GM21390 (cell line): Measurements from ENCODE around the gene TCP10L.
"Not testable (repeated sequence)": the region's sequence is repeated elsewhere in the genome, so short reads cannot be mapped to it uniquely, and the experiment has no call there.

Source experiments
- ATAC-seq: cut with Tn5 transposase; IDR thresholded peaks from one replicate; pipeline ENCODE4 v1.9.1; 2021; ENCODE audit not compliant: unreplicated experiment

Gene TCP10L

GRCh38 chr21:32587120-32587519, 1.8 kb upstream of the TCP10L start:
- no peak for ATAC-seq

GRCh38 chr21:32585970-32586369, 647 bp upstream of the TCP10L start:
- no peak for ATAC-seq

- no peak for ATAC-seq
Measured at GRCh38 chr21:32584472-32584871, 851 bp downstream of the TCP10L start.

- no peak for ATAC-seq
Measured at GRCh38 chr21:32581732-32582131, 3.6 kb downstream of the TCP10L start.

- no peak for ATAC-seq
Measured at GRCh38 chr21:32580949-32581348, 4.4 kb downstream of the TCP10L start.

DNA sequence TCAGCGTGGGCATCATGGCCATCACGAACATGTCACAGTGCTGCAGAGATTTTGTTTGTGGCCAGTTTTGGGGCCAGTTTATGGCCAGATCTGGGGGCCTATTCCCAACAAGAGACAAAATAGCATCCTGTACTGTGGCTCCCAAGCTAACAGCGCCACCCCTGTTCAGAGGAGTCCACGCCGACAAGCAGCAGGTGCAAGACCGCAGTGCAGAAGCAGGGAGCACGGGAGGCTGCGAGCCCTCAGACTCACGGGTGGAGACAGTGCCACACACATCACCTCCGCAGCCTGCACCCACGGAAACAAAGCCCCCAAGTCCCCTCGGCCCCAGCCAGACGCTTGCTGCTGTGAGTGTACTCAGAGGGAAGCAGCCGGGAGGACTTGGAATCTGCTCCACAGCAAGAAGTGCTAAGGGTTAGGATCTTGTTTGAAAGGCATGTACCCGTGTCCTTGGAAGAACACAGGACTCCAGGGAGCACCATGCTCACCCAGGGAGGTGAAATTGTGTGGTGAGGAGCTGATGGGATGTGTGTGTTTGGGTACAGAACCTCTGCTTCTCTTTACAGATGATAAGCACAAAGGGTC, 7.1 kb downstream of the TCP10L start:
- no peak for ATAC-seq

GRCh38 chr21:32576011-32576410, 9.3 kb downstream of the TCP10L start:
- no peak for ATAC-seq

- no peak for ATAC-seq
Measured at GRCh38 chr21:32574946-32575925, 10.1 kb downstream of the TCP10L start.

DNA sequence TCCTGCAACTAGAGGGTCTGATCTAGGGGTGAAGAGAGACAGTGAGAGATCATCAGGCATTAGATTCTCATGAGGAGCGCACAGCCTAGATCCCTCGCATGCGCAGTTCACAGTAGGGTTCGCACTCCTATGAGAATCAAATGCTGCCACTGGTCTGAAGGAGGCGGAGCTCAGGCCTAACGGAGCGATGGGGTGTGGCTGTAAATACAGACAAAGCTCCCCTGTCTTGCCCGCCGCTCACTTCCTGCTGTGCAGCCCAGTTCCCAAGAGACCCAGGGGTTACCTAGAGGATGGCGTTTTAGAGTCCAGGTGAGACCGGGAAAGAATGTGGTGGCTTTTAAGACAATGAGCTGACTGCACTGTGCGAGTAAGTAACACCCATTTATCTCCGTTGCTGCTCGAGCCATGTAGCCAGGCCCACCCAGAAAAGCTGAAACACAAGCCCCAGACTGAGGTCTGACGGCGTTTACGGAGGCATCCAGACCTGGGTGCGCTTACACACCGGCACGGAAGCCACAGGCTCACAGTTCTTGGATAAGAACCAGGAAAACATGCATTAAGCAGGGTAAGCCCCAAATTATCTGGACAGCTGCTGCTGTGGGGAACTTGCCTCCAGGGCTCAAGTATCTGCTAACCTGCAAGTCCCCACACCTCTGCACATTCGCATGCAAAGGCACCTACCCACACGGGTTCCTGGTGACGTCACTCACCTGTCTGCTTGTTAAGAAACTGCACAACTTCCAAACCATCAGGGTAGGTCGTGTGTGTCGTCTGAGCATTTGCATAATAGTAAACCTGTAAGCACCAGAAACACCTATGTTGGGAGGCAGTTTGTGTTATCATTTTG, 12.5 kb downstream of the TCP10L start:
- ATAC-seq: no peak

DNA sequence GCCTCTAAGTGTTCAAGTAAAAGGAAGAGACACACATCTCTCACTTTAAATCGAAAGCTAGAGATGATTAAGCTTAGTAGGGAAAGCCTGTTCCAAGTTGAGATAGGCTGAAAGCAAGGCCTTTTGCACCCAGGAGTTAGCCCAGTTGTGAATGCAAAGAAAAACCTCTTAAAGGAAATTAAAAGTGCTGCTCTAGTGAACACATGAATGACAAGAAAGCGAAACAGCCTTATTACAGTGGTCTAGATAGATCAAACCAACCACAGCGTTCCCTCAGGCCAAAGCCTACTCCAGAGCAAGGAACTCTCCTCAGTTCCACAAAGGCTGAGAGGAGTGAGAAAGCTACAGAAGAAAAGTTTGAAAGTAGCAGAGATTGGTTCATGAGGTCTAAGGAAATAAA, 14.9 kb downstream of the TCP10L start:
- ATAC-seq: no peak

DNA sequence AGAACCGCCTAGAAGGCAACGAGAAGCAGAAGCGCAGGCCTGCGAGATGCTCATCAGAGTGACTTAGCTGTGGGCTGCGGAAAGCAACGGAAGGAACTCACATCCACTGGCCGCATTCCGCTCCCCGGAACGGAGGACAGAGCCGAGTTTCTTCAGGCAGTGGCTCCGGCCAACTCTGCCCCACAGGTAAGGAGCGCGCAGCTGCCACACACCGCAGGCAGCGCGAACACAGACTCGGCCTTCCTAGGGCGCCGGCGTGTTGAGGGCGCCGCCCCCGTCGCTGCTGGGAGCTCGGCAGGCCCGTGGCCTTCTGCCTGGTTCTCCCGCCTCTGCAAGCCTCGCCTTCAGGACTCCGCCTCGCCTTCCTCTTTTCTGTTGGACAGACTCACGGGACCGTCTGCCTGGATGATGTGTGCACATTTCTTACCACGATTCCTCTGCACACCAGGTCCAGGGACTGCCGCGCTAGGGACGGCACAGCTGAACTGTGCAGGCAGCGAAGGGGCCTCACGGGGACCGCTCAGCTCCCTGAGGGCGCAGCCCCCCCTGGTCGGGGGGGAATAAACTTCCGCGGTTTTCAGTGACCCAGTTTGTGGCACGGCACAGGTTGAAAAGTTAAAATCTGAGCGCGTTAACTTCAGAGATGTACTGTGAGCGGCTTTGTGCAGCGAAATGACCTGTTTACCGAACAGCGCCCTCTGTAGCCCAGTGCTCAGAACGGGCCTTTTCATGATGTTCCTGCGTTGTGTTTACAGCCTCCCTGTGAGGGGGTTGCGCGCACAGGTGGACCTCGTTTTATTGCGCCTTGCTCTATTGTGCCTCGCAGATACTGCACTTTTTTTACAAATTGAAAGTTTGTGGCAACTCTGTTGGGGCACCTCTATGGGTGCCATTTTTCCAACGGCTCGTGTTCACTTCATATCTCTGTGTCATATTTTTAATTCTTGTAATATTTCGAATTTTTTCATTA, 15.8 kb downstream of the TCP10L start:
- peak; percentile 76 for ATAC-seq

DNA sequence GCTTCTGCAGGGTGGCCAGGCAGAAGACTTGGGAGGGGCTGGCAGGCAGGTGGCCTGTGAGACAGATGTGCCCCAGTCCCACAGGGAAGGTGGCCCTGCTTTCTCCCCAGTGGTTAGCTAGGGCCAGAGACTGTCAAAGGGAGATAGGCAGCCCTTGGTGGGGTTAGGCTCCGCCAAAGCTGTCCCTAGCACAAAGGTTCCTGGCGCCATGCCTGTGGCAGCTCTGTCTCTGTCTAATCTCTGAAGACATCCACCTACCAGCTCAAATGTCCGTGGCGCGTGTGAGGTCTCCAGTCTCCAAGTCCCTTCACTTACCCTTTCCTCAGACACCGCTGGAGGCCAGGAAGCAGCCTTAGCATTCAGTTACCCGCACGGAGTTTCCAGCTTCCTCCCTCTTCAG, 17.7 kb downstream of the TCP10L start:
- no peak for ATAC-seq

- ATAC-seq: no peak
Measured at GRCh38 chr21:32566741-32567389, 18.5 kb downstream of the TCP10L start.

DNA sequence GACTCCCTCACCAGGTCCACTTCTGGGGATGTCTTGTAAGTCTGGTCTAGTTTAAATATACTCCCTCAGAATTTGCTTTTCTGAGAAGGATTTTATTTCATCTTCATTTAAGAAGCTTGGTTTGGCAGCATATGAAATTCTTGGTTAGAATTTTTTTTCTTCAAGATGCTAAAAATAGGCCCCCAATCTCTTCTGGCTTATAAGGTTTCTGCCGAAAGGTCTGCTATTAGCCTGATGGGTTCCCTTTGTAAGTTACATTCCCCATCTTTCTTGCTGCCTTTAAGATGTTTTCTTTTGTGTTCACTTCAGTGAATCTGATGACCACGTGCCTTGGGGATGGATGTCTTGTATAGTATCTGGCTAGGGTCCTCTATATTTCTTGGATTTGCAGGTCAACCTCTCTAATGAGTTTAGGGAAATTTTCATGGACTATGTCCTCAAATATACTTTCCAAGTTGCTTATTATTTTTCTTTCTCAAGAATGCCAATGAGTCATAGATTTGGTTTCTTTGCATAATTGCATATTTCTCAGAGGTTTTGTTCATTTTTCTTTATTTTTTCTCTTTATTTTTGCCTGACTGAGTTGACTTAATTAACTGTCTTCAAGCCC, 19.4 kb downstream of the TCP10L start:
- no peak for ATAC-seq

DNA sequence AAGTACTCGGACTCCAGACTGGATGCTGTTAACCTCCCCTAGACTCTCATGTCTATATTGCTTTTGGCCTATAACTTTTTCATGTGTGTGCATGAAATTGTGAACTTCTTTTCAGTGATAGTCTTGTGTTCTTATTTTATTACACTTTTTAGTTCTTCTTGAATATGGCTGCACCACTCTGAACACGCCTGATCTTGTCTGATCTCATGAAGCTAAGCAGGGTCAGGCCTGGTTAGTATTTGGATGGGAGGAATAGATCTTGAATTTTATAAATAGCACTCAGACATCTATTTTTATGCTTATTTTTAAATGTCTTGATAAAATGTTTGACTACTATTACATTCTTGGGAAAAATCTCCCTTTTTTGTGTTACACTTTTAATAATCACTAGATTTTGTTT, 22.4 kb downstream of the TCP10L start:
- no peak for ATAC-seq

DNA sequence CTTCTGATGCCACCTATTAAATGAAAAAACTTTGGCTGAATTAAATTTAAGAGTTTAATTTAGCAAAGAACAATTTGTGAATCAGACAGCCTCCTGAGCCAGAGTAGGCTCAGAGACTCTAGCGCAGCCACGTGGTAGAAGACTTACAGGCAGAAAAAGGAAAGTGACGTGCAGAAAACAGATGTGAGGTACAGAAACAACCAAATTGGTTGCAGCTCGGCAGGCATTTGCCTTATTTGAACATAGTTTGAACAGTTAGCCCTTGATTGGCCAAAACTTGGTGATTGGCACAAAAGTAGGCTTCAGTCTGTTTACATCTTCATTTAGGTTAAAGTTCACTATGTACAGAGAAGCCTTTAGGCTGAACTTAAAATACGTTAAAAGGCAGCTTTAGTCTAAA, 22.9 kb downstream of the TCP10L start:
- ATAC-seq: no peak

DNA sequence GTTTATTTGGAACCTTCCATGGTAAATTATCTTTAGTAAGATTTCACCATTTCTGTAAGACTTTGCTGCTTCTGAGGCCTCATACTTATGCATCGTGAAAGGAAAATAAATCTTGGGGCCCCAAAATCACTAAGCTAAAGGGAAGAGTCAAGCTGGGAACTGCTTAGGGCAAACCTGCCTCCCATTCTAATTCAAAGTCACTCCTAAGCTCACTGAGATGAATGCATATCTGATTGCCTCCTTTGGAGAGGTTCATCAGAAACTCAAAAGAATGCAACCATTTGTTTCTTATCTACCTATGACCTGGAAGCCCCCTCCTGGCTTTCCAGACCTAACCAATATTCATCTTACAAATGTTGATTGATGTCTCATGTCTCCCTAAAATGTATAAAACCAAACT, 23.8 kb downstream of the TCP10L start:
- ATAC-seq: not testable (repeated sequence)

DNA sequence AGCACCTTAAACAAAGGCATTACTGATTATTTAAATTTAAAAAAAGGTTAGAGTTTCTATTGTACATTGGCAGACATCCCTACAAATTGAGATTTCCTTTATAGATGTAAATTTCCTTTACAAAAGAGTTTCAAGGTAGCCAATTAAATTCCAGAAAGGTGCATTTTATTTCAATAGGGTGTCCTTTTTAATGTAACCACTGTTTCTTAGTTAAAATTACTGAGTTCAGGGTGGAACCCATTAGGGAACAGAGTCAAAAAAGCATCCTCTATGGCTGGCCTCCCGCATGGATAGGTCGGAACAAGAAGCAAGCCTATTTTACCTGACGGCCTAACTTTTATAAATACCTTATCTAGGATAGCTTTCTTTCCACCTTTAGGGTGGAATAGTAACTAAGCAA, 24.4 kb downstream of the TCP10L start:
- no peak for ATAC-seq

DNA sequence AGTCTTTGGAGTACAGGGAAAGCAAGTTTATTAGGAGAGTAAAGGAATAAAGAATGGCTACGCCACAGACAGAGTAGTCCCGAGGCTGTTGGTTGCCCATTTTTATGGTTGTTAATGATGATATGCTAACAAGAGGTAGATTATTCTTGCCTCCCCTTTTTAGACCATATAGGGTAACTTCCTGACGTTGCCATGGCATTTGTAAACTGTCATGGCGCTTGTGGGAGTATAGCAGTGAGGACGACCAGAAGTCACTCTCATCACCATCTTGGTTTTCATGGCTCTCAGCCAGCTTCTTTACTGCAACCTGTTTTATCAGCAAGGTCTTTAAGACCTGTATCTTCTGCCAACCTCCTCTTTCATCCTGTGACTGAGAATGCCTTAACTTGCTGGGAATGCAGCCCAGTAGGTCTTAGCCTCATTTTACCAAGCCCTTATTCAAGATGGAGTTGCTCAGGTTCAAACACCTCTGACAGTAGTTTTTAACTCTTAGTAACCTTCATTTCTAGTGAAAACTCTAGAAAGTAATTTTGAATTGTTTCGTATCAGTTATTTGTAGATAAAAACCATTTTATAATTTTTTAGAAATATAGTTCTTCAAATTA, 26.2 kb downstream of the TCP10L start:
- no peak for ATAC-seq
